NCI-H526 (cell line): Measurements from ENCODE around the gene LYAR.
A peak's percentile ranks its signal among the peaks of the same experiment; 100 is the strongest.
"Not testable (repeated sequence)": the region's sequence is repeated elsewhere in the genome, so short reads cannot be mapped to it uniquely, and the experiment has no call there.

ENCODE experiments used
- DNase-seq, 2 experiments: peaks; one replicate each; lab custom pipeline; 2025; lab: John Stamatoyannopoulos, UW

Gene LYAR

DNA sequence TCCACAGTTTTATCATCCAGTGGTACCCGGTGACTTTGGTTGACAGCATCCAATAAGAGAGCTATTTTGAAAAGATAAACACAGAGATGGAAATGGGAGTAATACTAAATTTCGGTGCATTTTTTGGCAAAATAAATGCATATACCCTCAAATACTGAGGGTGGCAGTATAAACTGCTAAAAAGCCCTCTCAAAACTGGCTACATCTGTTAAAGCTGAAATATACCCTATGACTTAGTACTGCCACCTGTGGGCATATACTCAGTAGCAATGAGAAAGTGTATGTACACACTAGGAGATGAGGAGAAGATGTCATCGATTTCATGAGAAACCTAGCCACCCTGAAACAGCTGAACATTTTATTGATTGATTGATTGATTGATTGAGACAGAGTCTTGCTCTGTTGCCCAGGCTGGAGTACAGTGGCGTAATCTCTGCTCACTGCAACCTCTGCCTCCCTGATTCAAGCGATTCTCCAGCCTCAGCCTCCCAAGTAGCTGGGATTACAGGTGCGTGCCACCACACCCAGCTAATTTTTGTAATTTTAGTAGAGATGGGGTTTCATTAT is 29.7 kb downstream of the LYAR start:
- DNase-seq = peak in 1 of 2 experiments; percentile 31

DNA sequence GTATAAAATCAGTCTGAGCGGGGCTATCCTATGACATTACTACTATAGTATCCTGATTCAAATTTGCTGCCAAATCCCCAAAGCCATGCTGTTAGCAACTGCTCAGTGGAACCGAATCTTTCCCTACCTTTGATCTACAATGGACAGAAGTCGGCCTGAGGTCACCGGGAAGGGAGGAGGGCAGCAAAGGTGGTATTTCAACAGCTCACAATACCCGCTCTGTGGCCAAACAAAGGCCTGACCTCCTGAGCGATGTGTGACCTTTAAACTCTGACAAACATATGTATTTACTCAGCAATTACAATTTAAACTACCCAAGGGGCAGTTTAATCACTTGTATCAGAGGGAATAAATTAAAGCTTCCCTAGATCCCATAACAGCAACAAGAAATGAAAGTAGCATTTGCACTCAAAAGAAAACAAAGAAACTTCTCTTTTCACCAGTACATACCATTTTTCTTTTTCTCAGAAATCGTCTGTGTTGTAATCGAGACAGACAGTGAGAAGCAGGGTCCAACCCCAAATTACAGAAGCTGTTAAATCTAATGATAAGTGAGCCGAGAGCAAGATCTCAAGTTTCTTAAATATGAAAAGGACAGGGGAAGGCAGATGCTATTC is 30.4 kb downstream of the LYAR start:
- DNase-seq = no peak

DNA sequence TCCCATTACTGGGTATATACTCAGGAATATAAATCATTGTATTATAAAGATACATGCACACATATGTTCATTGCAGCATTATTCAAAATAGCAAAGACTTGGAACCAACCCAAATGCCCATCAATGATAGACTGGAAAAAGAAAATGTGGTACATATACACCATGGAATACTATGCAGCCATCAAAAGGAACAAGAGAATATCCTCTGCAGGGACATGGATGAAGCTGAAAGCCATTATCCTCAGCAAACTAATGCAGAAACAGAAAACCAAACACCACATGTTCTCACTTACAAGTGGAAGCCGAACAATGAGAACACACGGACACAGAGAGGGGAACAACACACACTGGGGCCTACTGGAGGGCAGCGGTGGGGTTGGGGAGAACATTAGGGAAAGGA is 32.2 kb downstream of the LYAR start:
- not testable (repeated sequence) for DNase-seq

DNA sequence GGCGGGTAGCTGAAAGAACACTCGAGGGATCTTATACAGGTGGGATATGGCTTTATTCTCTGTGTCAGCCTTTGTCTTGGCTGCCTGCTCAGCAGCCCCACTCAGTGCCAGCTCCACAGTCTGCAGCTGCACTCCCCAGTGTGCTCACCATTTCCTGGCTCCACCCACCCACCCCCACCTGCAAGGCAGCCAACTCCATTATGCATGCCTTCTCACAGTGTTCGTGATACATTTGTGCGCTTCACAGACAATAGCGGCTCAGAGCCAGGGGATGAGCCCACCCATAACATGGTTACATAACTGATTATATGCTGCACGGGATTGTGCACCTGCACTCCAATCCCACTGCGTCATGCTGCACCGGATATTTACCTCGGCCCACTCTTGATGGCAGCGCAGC is 33.2 kb downstream of the LYAR start:
- DNase-seq = peak in 1 of 2 experiments; percentile 5

DNA sequence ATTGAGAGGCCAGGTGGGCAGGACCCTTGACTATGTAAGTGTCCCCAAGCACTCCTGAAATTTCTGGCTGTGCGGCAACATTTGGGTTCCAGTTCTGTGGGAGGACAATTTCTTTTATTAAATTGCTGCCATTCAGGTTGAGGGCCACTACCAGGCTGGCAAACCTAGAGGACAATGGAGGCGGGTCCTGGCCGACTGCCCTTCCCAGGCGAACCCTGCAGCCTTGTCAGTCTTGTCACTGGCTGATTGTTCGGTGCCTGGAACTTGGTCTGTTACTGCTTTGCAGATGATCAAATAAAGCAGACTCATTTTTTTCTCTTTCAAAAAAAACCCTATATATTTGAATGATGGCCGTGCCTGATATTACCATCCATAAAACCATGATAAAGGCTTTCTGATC is 35.3 kb downstream of the LYAR start:
- no peak for DNase-seq

DNA sequence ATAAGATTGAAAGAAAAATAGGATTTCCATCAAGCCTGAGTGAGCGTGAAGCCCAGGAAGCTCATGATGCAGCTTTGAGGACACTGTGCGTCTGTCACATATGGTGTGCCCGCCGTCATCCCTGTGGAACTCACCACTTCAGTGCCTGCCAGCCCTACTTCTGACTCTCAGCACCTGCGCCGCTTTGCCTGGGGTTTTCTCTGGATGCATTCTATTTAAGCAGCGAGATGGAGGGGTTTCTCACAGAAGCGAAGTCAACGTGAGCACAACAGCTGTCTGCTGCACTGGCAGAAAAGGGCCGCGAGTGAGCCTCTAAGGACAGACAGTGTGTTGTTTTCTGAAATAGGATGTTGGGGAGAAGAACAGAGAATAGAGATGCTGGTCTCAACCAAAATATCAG is 35.8 kb downstream of the LYAR start:
- DNase-seq = no peak

DNA sequence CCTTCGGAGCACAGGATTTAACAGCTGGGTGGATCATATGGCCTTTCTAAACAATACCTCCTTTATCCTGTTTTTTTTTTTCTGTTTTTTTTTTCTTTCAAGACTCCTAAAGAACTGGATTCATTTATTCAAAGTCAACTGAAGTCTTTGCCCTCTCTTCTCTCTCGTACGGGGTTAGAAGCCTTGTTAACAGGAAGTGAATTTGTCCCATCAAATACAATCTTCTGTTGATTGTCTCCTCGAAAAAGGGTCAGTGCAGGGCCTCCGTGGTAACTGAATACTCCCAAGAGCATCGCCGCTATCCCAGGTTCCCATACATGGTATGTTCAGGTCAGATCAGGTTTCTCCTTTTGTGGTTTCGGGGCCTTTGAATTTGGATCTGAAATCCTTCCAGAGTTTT is 40.1 kb downstream of the LYAR start:
- no peak for DNase-seq

DNA sequence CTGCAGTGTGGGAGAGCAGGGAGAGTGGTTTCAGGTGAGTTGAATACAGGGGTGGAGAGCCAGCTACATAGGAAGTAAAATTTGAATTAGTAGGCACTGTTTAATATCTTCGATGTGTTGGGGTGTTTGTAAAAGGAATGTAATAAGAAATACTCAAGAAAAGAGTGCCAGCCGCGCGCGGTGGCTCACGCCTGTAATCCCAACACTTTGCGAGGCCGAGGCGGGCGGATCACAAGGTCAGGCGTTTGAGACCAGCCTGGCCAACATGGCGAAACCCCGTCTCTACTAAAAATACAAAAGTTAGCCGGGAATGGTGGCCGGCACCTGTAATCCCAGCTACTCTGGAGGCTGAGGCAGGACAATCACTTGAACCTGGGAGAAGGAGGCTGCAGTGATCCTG is 40.6 kb downstream of the LYAR start:
- DNase-seq = not testable (repeated sequence)

DNA sequence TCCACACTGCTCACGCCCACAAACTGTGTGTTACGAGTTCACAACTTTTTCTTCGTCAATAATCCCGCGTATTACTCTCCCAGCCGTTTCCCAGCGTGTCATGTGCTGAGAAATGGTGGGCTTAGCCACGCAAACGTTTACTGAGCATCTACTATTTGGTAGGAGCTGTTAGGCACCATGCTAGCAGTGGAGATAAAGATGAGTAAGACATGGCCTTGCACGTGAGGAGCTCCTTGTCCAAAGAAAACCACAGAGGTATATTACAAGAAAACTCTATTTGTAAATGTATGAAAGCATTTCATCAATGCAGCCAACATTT is 41.1 kb downstream of the LYAR start:
- no peak for DNase-seq

DNA sequence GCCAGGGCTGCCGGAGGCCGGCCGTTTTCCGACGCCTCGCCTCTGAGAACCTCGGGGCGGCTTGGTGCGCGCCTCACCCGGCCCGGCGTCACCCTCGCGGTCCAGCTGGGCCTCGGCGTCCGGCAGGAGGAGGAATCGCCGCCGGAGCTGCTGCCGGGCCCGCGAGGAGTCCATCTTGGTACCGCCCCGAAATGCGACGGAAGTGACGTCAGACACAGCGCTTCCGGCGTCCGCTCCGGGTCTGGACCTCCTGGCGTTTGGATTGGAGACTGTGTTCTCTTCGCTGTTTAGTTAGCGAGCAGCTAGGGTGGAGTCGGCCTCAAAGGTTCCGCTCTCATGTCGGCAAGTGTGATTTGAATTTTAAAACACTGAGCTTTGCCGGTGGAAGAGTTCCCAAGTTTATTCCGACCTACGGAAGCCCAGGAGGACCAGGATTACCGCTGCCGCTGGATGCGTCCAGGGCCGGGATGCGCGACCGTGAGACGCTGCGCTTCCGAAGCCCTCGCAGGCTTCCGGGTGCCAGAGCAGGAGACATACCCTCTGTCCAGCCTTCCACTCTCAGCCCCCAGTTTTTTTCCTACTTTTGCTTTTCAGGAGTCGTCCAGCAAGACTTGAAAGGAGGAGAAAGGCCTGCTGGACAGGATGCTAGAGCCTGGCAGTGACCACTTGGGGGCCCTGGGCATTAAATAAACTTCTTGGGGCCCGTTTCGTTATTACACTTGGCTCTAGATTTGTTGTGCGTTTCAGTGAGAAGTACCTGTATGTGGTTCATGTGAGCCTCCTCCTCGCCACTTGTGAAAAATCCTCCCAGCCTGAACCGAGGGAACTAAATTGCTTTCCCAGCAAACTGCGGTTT is 41.7 kb downstream of the LYAR start, which contains the start of gene TMEM128:
Gene TMEM128, minus strand, starts transcription at position 195 of the 856 bp plus-strand sequence. Its CDS starts 21 bp downstream, at position 174.
- peak; percentile 89 to 95 for DNase-seq

DNA sequence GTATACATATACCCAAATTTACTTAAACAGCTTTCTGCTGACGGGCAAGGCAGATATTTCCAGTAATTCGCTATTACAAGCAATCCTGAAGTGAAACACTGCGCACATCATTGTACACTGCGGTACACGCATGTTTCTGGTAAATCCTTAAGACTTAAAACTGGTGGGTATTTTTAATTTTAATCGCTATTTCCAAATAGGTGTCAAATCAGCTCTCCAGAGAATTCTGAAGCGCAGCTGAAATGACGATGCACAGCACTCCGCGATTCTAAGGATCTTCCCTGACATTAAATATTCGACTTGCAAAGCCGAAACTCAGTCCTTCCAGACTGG is 42.3 kb downstream of the LYAR start:
- no peak for DNase-seq

DNA sequence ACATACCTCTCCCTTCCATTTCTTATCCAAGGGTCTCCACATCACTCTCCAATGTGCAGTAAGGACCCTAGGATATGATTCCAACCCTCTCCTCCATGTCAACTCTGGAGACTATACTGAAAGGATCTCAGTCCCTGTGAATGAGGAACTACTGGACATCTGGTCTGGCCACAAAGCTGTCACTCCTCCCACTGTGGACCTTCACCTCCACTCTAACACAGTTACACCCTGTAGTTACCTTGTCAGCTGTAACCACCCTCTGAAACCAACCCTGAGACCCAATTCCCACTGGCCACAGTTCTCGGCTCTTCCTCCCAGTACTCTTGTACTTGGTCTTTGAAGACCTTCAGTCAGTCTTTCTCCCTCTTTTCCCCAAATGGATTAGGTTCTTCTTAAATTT is 44.8 kb downstream of the LYAR start:
- no peak for DNase-seq

DNA sequence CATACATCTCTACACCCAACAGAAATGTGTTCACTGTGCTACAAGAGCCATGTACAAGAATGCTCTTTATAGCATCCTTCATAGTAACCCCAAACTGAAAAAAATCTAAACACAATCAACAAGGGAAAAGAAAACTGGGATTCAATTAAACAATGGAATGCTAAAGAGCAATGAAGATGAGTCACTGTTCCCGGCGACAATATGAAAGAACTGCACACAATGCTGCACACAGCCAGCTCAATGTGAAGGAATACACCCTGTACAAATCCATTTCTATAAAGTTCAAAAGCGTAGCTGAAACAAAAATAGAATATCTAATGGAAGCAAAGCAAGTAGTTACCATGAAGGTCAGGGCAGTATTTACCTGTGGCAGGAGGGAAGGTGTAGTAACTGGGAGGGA is 50.4 kb downstream of the LYAR start:
- DNase-seq = not testable (repeated sequence)

DNA sequence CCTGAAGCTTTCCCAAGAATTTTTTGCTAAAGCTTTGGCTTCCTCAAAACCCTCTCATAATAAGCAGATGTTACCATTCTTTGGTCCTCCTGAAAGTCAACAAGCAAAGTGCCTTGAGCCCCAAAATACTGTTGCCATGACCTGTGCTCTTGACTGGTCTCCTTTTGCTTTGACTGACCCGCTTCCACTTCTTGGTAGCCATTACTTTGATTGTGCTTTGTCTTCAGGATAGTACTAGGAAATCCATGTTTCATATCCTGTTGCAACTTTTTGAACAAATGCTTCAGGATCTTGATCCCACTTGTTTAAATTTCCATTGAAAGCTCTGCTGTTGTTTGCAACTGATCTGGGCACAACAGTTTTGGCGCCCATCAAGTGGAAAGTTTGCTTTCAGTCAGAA is 56.3 kb downstream of the LYAR start:
- DNase-seq = no peak

DNA sequence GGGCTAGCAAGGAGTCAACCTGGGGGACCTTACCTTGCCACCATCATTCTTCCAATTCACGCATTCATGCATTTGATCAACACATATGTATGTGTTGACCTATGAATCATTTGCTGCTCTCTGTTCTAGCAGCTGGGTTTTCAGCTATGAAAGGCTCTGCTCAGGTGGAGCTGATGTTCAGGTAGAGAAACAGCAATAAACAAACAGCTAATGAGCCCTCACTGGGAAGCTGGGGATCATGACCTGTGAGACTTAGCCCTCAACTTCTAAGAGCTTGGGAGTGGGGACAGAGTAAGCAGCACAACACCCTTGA is 61.6 kb downstream of the LYAR start:
- no peak for DNase-seq

DNA sequence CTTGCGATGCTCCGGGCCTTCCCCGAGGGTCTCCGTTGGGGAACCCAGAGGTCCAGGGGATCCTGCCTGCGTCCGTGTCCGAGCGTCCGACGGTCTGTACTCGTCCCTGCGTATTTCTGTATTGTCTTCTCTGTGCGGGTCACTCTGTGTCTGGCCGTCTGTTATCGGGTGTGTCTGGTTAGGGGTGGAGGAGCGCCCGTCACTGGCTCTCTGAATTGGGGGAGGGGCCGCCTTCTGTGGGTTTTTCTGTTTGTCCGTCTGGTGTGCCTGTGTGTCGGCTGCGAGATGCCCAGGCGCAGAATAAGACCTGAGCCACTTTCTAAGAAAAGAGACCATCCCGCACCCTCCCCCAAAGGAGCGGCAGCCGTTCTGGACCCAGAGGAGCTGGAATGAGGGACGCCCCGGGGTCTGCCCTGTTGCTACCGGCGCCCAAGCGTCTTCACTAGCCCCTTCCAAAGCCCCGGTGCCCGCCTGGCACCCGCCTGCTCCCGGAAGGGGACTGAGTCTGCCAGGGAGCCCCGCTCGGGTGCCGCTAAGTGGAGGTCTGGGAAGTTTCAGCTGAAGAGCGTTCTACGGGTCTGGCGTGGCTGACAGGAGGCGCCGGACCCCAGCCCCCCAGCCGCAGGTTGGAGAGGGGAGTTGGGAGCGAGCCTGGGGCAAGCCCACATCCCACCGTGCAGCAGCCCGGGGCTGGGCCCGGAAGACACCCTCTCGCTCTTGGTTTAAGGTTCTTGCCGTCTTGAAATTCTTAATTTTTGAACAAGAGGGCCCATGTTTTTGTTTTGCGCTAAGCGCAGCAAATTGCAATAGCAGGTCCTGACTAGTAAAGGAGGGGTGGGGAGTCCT is 62.2 kb downstream of the LYAR start:
- no peak for DNase-seq

DNA sequence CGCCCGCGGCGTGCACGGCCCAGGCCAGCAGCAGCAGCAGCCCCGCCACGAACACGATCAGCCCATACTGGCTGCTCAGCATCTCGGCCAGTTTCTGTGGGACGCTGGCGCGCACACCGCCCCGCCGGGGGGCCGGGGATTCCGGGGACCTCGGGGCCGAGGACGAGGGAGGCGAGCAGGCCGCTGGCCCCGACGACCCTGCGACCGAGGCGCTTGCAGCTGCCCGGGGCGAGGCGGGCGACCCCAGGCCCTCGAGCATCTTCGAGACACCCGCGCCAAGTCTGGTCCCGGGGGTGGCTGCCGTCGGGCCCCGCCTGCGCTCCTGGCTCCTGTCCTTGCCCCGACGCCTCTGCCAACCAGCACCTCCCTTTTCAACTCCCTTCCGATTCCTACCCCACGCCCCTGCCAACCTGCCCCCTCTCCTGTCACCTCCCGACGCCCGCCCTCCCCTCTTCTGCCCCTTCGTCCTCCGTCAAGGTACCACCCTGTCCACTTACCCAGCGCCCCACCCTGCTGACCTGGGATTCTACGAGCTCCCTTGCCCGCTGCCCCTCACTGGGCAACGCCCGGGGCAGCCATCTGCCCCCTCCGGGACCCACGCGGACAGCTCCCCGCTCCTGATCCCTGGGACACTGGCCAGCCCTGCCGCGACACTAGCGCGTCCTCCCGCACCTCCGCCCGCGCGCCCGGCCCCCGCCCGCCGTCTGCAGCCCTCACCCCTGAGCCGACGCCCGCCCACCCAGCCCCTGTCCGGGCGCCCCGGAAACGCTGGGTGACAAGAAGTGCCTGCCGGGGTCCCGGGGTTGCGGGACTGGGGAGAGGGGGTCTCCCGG is 63.1 kb downstream of the LYAR start, which contains the start of gene OTOP1:
Gene OTOP1, minus strand, starts transcription at position 324 of the 833 bp plus-strand sequence. Its CDS starts 65 bp downstream, at position 259.
- DNase-seq = no peak

DNA sequence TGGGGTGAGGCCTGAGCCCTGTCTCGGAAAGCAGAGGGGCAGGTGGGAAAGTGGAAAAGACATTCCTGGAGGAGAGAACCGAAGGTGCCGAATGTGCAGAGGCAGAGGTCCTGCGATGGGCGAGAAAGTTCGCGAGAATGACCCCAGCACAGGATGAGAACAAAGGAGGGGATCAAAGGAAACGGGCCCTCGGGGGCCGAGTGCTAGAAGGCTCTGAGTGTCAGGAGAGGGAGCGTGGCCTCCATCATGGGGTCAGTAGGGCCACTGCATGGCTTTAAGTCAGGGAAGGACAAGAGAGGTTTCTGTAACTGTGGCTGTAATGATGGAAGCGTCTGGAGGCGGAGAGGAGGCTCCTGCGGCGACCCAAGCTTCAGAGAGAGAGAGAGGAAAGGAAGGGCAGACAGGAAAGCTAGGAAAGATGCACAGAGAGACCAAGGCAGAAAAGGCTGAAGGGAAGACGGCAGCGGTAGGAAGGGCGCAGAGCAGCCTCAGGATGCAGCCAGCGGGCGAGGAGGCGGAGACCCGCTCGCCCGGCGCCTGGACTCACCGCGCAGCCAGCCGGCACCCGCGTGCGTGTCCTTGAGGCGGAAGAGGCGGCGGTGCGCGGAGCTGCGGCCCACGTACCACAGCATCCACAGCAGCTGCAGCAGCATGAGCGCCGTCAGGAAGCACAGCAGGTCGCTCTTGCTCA is 63.9 kb downstream of the LYAR start:
- peak in 1 of 2 experiments; percentile 16 for DNase-seq
